ENCODE data around the gene SHROOM3.

DNA sequence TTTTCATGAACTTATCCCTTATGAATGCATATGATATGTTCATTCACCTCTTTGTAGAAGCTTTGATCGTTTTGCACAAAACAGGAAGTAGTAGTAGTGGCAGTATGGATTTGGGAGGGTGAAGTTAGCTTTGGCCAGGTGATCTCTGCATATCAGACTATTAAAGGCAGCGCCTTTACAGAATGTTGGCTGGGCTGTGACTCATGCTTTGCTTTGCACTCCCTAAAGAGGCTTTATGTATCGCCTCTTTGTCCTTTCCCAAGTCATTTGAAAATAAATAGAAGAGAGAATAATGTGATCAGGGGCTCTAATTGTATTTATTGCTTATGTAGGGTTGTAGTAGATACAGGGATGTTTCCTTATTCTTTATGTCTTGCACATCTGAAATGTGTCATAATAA, 50.4 kb downstream of the SHROOM3 start:
- TF ChIP-seq GATA3 (IDR thresholded peaks at IDR 0.05; ENCODE audit: low read depth, low read length) (no peak), GATA2 (IDR thresholded peaks at IDR 0.05; ENCODE audit: low read depth, low read length) (no peak)

Data from SH-SY5Y (cell line).